Measurements from ENCODE around the gene ZNF134. TPM values are rescaled to one million over a fixed set of nuclear protein-coding genes. Genes with fewer than 3 reads are reported as not detected.

The ZNF134 gene
- total RNA-seq, 1 donor from 2014 or later: 15.4 TPM

- DNase-seq (ENCODE audit: low read depth, low spot score): no peak
Observed at GRCh38 chr19:57637379-57637778, 23.3 kb downstream of the ZNF134 start.

- no peak for DNase-seq (ENCODE audit: low read depth, low spot score)
Observed at GRCh38 chr19:57641715-57642234, 27.7 kb downstream of the ZNF134 start.

GRCh38 chr19:57642396-57643046 lies 28.5 kb downstream of the ZNF134 start:
- no peak for DNase-seq (ENCODE audit: low read depth, low spot score)

- no peak for DNase-seq (ENCODE audit: low read depth, low spot score)
Observed at GRCh38 chr19:57643734-57644133, 29.7 kb downstream of the ZNF134 start.

- DNase-seq (ENCODE audit: low read depth, low spot score): no peak
Observed at GRCh38 chr19:57648331-57649003, 34.4 kb downstream of the ZNF134 start.

GRCh38 chr19:57651654-57651996 lies 37.6 kb downstream of the ZNF134 start:
- DNase-seq (ENCODE audit: low read depth, low spot score): no peak

GRCh38 chr19:57653689-57654088 lies 39.6 kb downstream of the ZNF134 start:
- DNase-seq (ENCODE audit: low read depth, low spot score): no peak

GRCh38 chr19:57655443-57655842 lies 41.4 kb downstream of the ZNF134 start:
- DNase-seq (ENCODE audit: low read depth, low spot score): no peak

- no peak for DNase-seq (ENCODE audit: low read depth, low spot score)
Observed at GRCh38 chr19:57656346-57656745, 42.3 kb downstream of the ZNF134 start.

- no peak for DNase-seq (ENCODE audit: low read depth, low spot score)
Observed at GRCh38 chr19:57664269-57665127, 50.5 kb downstream of the ZNF134 start.

GRCh38 chr19:57665261-57665806 lies 51.3 kb downstream of the ZNF134 start:
- no peak for DNase-seq (ENCODE audit: low read depth, low spot score)

- no peak for DNase-seq (ENCODE audit: low read depth, low spot score)
Observed at GRCh38 chr19:57667228-57667627, 53.2 kb downstream of the ZNF134 start.

- DNase-seq (ENCODE audit: low read depth, low spot score): no peak
Observed at GRCh38 chr19:57668635-57669034, 54.6 kb downstream of the ZNF134 start, which contains the start of gene ZSCAN4. Gene ZSCAN4 (plus strand): TSS chr19:57668935. CDS start chr19:57676146, 7,211 bp downstream.

GRCh38 chr19:57671124-57671895 lies 57.3 kb downstream of the ZNF134 start:
- DNase-seq (ENCODE audit: low read depth, low spot score): no peak

GRCh38 chr19:57672466-57672865 lies 58.4 kb downstream of the ZNF134 start:
- DNase-seq (ENCODE audit: low read depth, low spot score): no peak

Other genes starting within 250 kb of the ZNF134 start
- 14.2 and 16.6 TPM in 2 replicates for gene ZNF548, start 224.4 kb upstream of the ZNF134 start, total RNA-seq
- 10.0 and 10.1 TPM in 2 replicates for gene ZNF17, start 203.1 kb upstream of the ZNF134 start, total RNA-seq
- 12.2 and 14.9 TPM in 2 replicates for gene ZNF749, start 178.9 kb upstream of the ZNF134 start, total RNA-seq
- gene VN1R1, start 157.1 kb upstream of the ZNF134 start, total RNA-seq: 0.20 and 0.35 TPM in 2 replicates
- 14.1 and 25.7 TPM in 2 replicates for gene ZNF772, start 136.7 kb upstream of the ZNF134 start, total RNA-seq
- gene ZNF419, start 126.5 kb upstream of the ZNF134 start, total RNA-seq: 8.6 and 13.6 TPM in 2 replicates
- gene ZNF773, start 114.3 kb upstream of the ZNF134 start, total RNA-seq: 10.2 and 10.6 TPM in 2 replicates
- 4.2 and 5.6 TPM in 2 replicates for gene ZNF549, start 86.9 kb upstream of the ZNF134 start, total RNA-seq
- gene ZNF550, start 54.4 kb upstream of the ZNF134 start, total RNA-seq: 5.3 and 6.3 TPM in 2 replicates
- 4.4 and 5.4 TPM in 2 replicates for gene ZNF416, start 35.3 kb upstream of the ZNF134 start, total RNA-seq
- gene ZIK1, start 30.1 kb upstream of the ZNF134 start, total RNA-seq: 2.8 and 6.5 TPM in 2 replicates
- 5.0 and 5.7 TPM in 2 replicates for gene ZNF530, start 14.4 kb upstream of the ZNF134 start, total RNA-seq
- 7.1 and 13.5 TPM in 2 replicates for gene ZNF211, start 18.9 kb downstream of the ZNF134 start, total RNA-seq
- not detected in 2 replicates for gene ZSCAN4, start 54.7 kb downstream of the ZNF134 start, total RNA-seq
- 8.7 and 9.8 TPM in 2 replicates for gene ZNF551, start 67.7 kb downstream of the ZNF134 start, total RNA-seq
- gene ZNF154, start 95.0 kb downstream of the ZNF134 start, total RNA-seq: 0.92 and 6.0 TPM in 2 replicates
- gene ZNF671, start 113.4 kb downstream of the ZNF134 start, total RNA-seq: 4.7 and 9.3 TPM in 2 replicates
- gene ZNF776, start 132.6 kb downstream of the ZNF134 start, total RNA-seq: 13.2 and 13.4 TPM in 2 replicates
- 10.3 and 17.6 TPM in 2 replicates for gene ZNF586, start 155.4 kb downstream of the ZNF134 start, total RNA-seq
- 5.8 and 9.2 TPM in 2 replicates for gene ZNF552, start 200.7 kb downstream of the ZNF134 start, total RNA-seq
- 24.7 and 29.6 TPM in 2 replicates for gene ZNF587B, start 216.1 kb downstream of the ZNF134 start, total RNA-seq
- gene ZNF587, start 235.6 kb downstream of the ZNF134 start, total RNA-seq: 20.7 and 21.5 TPM in 2 replicates

All from pulmonary artery endothelial cell (primary cell).